Measurements from ENCODE around the gene FGD2.
"Not testable (repeated sequence)": the region's sequence is repeated elsewhere in the genome, so short reads cannot be mapped to it uniquely, and the experiment has no call there.

Gene FGD2

GRCh38 chr6:36970892-36971842 is 34.3 kb upstream of the FGD2 start:
- no peak for FAIRE-seq

DNA sequence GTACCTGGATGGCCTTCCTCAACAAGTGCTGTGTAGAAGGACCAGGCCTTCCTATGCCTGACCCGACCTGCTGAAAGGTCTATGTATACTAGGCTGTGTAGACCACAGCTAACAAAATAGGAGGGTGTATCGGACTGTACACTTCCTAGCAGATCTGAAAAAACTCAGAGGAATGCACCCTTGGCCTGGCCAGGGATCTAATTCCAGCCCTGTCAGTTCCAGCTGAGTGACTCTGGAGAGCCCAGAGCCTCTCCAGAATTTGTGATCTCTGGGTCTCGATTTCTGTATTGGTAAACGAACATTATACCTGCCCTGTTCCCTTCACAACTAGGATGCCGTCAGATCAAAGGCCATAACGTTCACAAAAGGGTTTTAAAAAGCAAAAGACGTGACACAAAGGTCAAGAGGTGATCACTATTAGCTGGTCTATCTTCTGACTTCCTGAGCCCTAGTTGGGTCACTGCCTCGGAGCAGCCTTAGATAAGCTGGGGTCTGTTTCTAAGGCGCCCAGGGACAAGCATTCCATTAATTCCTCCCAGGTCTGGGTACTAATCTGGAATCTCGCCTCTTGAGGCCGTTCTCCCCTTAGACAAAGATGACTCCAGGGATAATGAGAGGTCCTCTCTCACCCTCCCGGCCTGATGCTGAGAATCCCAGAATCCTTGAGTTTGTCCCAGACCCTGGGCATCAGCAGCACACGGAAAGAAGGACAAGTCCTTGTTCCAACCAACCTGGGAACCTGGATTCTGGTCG is 33.4 kb upstream of the FGD2 start:
- FAIRE-seq, result no peak

GRCh38 chr6:36973190-36973589 is 32.3 kb upstream of the FGD2 start:
- FAIRE-seq, result no peak

GRCh38 chr6:36973647-36974046 is 31.8 kb upstream of the FGD2 start:
- no peak for FAIRE-seq

DNA sequence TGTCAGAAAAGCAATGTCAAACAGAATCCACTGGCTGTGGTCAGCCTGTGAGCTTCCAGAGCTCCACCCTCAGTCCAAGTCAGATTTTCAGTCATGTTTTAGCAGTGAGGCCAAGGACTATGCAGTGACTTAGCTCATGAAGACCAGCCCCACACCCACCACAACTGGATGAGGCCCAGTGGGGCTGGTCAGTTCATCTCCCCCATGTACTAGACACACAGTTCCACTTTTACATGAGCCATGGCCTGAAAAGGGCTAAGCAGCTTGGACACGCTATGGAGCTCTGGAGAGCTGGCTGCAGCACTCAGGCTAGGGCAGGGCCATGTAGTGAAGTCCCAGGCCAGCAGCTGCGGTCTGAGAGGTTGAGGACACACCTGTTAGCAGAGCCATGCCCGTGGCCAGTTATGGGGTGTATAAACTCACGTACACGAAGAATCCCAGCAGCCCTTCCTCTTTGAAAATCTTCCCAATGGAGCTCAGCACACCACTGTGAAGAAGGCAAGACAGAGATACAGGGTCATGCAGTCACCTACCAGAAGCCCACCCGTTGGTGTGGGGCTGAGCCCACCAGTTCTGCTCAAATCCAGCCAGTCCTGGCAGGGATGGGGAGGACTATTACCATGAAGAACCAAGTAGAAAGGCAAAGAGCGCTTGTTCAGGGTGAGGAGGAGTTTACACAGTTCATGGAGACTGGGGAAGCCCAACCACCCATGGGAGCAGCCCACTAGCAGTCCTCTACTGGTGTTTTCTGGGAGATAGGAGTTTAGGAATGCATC is 30.0 kb upstream of the FGD2 start:
- no peak for FAIRE-seq

DNA sequence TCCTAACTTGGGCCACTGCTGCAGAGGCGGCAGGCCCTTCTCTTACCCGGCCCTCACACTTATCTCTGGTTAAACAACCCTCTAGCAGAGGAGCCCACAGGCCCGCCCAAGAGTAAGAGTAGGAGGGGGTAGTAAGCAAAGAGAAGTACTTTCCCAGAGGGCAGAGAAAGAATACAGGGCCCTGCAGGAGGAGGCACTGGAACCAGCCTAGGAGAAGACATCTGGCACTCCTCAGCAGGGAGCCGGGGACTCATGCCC is 29.5 kb upstream of the FGD2 start:
- FAIRE-seq, result no peak

DNA sequence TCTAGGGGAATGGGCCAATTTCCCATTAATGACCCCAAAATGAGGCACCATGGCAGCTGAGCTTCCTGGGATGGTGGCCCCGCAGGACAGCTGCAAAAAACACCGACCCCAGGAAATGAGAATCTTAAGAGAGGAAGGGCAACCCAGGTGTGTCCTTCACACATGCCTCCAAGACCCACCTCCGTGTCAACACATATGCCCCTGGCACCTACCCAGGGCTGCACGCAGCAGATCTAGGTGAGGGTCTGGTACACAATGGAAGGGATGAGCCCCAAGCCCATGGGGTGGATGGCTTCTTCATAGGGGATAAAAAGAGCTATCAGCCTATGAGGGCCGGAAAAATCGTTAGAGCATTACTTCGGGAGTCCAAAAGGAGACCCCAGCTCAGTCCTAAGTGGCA is 28.9 kb upstream of the FGD2 start:
- no peak for FAIRE-seq

DNA sequence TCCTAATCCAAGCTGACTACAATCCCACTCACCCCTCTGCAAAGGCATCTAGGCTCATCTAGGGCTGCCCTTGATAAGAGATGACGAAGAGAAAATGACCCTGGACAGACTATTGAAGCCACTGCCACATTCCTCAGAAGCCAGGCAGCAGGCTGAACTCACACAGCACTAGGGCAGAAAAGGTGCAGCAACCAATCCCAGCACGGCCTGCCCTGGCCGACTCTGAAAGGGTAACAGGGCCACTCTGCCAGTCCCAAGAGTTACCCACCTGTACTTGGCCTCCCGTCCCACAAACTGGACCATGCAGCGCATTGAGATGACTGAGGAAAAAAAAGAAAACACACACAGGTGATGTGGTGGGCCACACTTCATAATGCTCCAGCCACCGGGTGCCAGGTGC is 28.5 kb upstream of the FGD2 start:
- no peak for FAIRE-seq

DNA sequence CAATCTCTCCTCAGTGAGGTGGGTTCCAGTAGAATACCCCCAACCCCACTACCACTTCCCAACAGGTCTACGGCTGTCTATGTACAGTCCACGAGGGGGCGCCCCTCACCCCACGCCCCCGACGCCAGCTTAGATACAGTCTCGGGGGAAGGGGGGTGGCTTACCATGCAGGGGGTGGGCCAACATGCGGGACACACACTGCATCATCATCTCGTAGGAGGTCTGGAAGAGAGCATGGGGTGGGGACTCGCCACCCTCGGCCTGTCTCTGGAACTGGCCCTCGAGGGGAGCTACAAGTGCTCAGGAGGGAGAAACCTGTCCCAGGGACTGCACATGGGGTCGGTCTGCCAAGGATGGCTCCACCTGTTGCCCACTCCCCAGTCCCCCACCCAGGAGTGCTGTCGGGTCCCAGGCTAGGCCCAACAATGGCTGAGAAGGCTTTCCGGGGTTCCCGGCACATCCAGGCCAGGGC is 27.9 kb upstream of the FGD2 start:
- FAIRE-seq, result no peak

- FAIRE-seq, result no peak
Observed at GRCh38 chr6:36978421-36979346, 26.8 kb upstream of the FGD2 start.

DNA sequence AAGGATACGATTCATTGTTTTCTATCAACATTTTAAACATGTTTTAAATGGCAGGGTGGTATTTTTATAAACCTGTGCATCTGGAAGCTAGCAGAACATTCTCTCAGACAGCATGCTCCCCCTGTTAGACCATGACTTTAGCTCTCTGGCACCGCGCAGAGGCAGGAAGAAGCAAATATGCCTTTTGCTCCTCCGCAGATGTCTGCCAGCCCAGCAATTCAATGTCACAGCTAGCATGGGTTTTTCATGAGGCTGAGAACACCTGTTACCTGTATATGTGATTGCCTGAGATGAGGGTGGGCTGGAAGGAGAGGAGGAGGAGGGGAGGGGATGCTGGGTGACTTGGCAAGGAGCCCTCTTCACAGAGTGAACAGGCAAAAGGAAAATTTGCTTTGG is 26.1 kb upstream of the FGD2 start:
- FAIRE-seq, result peak; percentile 23

DNA sequence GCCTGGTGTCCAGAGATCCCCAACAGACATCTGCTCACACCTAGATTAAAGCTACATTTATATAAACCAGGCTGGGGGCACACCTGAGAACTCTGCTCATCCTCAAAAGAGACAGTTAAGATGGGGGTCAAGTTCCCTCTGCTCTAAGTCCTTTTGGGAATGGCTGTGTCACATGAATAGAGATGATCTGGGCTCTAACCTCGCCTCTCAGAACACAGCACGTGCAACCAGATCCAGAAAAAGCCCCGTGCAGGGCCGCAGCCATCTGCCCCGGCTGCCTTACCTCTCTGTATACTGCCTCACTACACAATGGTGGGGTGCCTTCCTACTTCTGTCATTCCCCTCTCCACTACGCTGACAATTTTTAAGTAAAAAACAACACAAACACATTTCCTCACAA is 25.3 kb upstream of the FGD2 start:
- FAIRE-seq, result no peak

DNA sequence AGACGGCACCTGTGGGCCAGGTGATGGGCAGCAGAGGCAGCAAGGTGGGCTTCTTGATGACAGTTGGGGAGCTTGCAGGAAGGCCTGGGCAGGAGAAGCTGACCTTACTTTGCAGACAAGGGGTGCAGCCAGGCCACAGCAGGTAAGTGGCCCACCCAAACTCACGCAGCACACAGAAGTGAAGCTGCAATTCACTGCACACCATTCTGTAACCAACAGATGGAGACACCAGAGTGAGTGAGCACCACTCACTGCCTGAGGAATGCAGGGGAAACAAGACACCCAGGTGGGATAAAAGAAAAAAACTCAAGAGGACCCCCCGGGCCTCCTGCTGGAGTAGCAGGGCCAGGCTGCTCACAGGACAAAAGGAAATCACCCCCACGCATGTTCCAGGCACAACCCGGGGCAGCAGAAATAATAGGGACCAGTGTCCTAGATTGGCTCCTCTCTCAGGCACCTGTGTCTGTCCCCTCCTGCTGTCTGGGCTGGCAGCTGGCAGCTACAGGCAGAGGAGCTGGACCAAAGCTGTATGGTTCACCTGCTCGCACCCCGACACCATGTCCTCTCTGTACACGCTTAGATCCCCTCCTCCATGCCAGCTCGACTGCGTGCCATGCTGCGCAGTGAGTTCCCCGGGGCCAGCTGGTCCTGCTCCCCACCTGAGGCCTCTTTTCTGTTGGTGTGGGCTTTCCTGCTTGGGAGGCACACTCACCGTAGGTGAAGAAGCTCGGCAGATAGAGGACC is 24.4 kb upstream of the FGD2 start:
- FAIRE-seq, result no peak

- FAIRE-seq, result no peak
Observed at GRCh38 chr6:36983538-36983937, 21.9 kb upstream of the FGD2 start.

DNA sequence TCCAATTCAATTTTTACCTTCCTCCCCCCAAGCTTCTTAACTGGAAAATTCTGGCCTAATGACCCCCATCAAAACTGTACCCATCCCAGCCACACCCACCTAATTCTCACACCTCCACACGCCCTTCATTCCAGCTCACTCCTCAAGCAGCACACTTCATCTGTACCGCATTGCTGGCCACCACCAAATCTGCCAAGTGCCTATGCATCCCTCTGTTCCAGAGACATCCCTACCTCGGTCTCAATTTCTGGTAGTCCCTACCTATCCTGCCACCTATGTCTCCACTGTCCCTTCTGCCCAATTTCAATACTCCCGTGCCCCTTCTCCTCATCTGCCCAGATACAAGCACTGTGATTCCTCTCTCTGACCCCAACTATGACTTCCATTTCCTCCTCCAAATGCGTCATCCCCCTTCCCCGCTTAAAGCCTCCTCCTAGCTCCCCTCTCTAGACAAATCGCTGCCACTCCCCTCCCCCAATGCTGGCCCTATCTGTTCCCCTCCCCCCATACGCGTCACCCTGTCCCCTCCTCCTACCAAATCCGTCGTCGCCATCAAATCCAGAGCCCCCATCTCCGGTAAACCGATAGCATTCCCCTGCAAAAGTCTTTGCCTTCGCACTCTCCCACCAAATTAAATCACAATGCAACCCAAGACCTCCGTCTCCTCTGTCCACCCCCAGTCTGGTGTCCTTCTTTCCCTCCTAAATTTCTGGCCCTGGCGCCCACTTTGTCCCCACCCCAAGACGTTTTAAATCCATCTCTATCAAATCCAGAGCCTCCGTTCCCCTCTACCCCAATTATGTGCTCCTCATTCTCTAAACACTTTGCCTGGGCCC is 20.7 kb upstream of the FGD2 start:
- FAIRE-seq, result no peak

DNA sequence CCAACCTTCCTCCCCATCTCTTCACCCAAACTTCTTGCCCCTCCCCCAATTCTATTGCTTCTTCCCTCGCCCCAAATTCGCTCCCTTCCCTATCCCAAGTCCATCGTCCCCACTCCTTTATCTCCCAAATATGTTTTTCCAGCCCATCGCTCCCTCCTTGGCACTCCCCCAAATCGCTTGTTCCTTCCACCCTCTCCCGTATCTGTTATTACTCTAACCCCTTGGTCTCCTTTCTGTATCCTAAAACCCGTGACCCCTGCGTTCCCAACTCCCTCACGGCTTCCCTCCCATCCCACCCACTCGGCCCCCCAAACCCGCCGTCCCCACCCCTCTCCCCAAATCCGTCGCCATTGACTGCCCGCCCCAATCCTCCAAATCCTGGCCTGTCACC is 20.0 kb upstream of the FGD2 start:
- FAIRE-seq, result no peak

DNA sequence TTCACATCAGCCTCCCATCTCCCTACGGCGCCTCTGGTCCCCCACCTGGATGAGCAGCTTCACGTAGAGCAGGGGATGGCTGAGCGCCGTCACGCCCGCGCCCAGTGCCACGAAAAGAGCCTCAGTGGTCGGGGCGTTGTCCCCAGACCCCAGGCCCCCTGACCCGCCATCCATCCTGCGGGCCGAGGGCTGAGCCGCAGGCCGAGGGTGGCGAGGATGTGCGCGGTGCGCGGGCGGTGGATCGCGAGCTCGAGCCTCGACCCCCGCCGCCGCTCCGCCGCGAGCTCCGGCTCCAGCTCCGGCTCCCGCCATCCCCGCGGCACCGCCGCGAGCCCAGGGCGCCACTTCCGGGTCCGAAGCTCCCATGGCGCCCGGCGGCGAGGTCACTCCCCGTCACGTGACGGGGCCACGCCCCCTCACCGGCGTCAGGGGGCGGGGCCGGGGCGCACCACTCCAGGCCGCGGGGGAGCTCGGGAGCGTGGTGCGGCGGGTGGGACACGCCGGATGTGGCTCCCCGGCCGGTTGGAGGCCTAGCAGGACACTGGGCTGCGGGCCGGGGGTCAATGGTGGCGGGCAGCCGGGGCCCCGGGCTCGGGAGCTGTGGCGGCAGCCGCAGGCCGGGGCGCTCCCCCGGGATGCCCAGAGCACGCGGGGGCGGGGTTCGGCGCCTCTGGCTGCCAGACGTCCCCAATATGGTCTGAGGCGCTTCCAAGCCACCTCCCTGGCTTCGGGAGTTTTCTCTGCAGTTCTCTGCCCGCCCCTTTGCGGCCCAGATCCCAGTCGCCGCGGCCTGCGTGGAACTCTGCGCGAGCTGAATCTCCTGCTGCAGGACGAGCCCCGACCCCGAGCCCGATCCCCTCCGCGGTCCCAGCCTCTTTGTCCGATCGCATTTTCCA is 19.4 kb upstream of the FGD2 start, which contains the start of gene MTCH1:
Gene MTCH1, minus strand, starts transcription at position 389 of the 896 bp plus-strand sequence. Its CDS starts 23 bp downstream, at position 366.
- FAIRE-seq, result no peak

DNA sequence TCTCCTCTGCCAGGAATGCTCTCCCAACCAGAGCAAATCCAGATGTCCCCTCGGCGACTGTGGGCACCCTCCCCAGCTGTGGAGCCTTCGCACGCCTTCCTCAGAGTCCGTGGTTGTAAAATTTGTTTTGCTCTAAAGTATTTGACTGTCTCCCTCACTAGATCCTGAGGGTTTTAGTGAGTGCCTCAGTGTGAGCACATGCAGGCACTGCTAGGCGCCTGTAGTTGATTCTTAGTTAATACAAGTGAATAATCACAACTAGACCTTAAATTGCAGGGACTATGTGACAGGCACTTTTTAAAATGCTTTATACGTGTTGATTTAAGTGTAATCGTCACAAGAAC is 18.8 kb upstream of the FGD2 start:
- FAIRE-seq, result no peak

DNA sequence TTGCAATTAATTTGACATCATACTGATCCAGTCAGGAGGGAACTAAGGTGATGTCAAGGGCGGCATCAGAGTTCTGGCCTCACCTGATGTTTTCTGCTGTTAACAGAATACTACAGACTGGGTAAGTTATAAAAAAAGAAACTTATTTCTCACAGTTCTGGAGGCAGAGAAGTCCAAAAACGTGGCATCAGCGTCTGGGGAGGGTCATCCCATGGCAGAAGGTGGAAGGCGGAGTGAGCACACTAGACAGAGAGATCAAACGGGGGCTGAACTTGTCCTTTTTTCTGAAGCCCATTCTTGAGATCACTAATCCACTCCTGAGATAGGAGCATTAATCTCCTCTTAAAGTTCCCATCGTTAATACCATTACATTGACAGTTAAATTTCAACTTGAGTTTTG is 16.2 kb upstream of the FGD2 start:
- no peak for FAIRE-seq

DNA sequence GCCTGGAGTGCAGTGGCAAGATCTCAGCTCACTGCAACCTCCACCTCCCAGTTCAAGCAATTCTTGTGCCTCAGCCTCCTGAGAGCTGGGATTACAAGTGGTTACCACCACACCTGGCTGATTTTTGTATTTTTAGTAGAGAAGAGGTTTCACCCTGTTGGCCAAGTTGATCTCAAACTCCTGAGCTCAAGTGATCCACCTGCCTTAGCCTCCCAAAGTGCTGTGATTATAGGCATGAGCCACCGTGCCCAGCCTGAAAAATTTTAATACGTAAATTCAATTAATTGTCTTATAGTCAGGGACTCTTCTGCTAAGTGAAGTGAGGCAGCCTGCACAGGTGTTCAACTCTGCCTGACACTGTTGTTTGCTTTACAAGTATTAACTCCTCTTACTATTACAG is 15.1 kb upstream of the FGD2 start:
- not testable (repeated sequence) for FAIRE-seq
